ENCODE data around the gene PCBP3.
"Not testable (repeated sequence)": the region's sequence is repeated elsewhere in the genome, so short reads cannot be mapped to it uniquely, and the experiment has no call there.

Gene PCBP3

GRCh38 chr21:45893740-45894449 lies 250.4 kb downstream of the PCBP3 start:
- DNase-seq (ENCODE audit: low read depth in 2 of 2) = no peak

- DNase-seq (ENCODE audit: low read depth in 2 of 2) = no peak
These were observed 250.9 kb downstream of the PCBP3 start for GRCh38 chr21:45894450-45894825.

- DNase-seq (ENCODE audit: low read depth in 2 of 2) = no peak
These were observed 251.6 kb downstream of the PCBP3 start for GRCh38 chr21:45894906-45895777.

- no peak for DNase-seq (ENCODE audit: low read depth in 2 of 2)
These were observed 252.3 kb downstream of the PCBP3 start for GRCh38 chr21:45895778-45896370.

GRCh38 chr21:45896431-45896830 lies 252.9 kb downstream of the PCBP3 start:
- not testable (repeated sequence) for DNase-seq (ENCODE audit: low read depth in 2 of 2)

GRCh38 chr21:45897191-45898027 lies 253.9 kb downstream of the PCBP3 start:
- no peak for DNase-seq (ENCODE audit: low read depth in 2 of 2)

GRCh38 chr21:45898028-45898350 lies 254.5 kb downstream of the PCBP3 start:
- no peak for DNase-seq (ENCODE audit: low read depth in 2 of 2)

- no peak for DNase-seq (ENCODE audit: low read depth in 2 of 2)
These were observed 255.3 kb downstream of the PCBP3 start for GRCh38 chr21:45898781-45899180.

GRCh38 chr21:45899317-45900033 lies 255.9 kb downstream of the PCBP3 start:
- DNase-seq (ENCODE audit: low read depth in 2 of 2) = no peak

- DNase-seq (ENCODE audit: low read depth in 2 of 2) = no peak
These were observed 256.7 kb downstream of the PCBP3 start for GRCh38 chr21:45900034-45900868.

GRCh38 chr21:45901061-45901690 lies 257.7 kb downstream of the PCBP3 start:
- no peak for DNase-seq (ENCODE audit: low read depth in 2 of 2)

- no peak for DNase-seq (ENCODE audit: low read depth in 2 of 2)
These were observed 258.9 kb downstream of the PCBP3 start for GRCh38 chr21:45902292-45902995.

GRCh38 chr21:45905196-45905595 lies 261.7 kb downstream of the PCBP3 start:
- DNase-seq (ENCODE audit: low read depth in 2 of 2) = no peak

GRCh38 chr21:45906196-45906805 lies 262.8 kb downstream of the PCBP3 start:
- no peak for DNase-seq (ENCODE audit: low read depth in 2 of 2)

- no peak for DNase-seq (ENCODE audit: low read depth in 2 of 2)
These were observed 263.3 kb downstream of the PCBP3 start for GRCh38 chr21:45906859-45907258.

- no peak for DNase-seq (ENCODE audit: low read depth in 2 of 2)
These were observed 265.2 kb downstream of the PCBP3 start for GRCh38 chr21:45908536-45909237.

- no peak for DNase-seq (ENCODE audit: low read depth in 2 of 2)
These were observed 265.9 kb downstream of the PCBP3 start for GRCh38 chr21:45909238-45909988.

All from activated CD4-positive, alpha-beta T cell treated with anti-CD3 and anti-CD28 coated beads for 24 hours (primary cell).